A204.1 (cell line): ENCODE measurements around the gene HILPDA.
"Not testable (repeated sequence)": the region's sequence is repeated elsewhere in the genome, so short reads cannot be mapped to it uniquely, and the experiment has no call there.

Experiments
- FAIRE-seq: peaks from 2 replicates; lab custom pipeline; 2012; peaks lifted over from hg19 to GRCh38; lab: Jason Lieb, UNC

HILPDA gene

DNA sequence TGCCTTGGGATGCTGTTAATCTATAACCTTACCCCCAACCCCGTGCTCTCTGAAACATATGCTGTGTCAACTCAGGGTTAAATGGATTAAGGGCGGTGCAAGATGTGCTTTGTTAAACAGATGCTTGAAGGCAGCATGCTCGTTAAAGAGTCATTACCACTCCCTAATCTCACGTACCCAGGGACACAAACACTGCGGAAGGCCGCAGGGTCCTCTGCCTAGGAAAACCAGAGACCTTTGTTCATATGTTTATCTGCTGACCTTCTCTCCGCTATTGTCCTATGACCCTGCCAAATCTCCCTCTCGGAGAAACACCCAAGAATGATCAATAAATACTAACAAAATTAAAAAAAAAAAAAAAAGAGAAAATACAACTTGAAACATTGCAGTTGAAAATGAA lies 8.3 kb downstream of the HILPDA start:
- not testable (repeated sequence) for FAIRE-seq

DNA sequence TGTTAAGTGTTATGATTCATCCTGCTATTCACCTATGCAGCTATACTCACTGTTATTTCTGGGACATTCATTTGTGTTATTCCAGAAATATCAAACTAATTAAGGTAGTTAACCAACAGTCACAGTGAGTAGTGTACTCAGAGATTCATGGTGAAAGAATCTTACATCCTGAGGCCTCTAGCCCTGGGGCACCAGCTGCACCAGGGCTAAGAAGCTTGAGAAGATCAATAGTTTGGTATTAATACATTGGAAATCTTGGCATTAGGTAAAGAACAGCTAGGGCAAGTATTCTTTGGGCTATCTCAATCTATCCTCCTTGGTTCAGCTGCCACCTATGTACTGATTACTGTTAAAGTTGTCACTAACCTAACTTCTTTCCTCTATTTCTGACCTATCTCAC lies 11.2 kb downstream of the HILPDA start:
- not testable (repeated sequence) for FAIRE-seq

DNA sequence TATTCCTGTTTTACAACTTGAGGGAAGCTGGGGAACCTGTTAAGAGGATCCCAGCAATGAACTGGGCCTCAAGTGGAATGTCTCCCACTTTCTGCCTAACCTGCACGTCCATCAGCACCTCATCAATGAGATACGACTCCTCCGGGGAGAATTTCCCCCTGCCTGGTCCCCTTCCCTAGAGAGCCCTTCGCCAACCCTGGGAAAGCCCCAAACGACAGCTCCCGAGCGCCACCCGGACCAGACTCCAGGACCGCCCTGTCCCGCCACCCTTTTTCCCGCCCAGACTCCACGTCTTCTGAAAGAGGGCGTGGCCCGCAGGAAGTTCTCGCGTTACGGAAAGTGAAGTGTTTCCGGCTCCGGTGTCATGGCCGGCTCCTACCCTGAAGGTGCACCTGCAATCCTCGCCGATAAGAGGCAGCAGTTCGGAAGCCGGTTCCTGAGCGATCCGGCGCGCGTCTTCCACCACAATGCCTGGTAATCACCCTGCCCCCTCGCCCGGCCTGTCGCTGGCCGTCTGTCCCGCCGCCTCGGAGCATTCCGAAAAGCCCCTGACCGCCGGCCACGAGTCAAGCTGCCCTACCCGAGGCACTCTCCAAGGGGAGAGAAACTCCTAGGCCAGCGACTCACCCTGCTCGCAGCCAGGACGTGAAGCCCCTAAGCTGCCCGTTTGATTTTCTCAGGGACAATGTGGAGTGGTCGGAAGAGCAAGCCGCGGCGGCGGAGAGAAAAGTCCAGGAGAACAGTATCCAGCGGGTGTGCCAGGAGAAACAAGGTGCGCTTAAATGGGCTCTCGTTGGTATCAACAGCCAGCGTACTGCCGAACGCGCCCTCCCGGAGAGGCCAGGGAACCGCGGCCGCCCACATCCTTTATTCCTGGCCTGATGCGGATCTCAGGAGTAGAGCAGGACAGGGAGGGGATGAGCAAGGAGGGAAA lies 21.0 kb downstream of the HILPDA start, which contains the start of gene METTL2B:
METTL2B (plus strand) TSS at position 347 of the 934 bp plus-strand sequence; CDS start at position 365, 18 bp downstream.
- peak; percentile 37 for FAIRE-seq

DNA sequence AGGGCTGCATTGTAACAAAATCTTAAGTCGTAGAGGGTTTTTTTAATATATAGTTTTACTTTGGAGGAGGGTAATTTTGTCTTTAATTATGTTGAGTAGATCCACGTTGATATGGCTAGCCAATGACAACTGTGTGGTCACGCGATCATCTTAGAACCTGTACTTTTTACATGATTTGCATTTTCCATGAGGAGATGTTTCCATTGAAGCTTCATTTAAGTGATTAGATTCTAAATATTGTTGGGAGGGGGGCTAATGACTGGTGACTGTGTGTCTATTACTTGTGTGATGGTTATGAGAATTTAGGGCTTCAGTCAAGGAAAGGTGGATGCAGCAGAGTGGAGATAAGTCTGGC lies 21.6 kb downstream of the HILPDA start:
- not testable (repeated sequence) for FAIRE-seq

DNA sequence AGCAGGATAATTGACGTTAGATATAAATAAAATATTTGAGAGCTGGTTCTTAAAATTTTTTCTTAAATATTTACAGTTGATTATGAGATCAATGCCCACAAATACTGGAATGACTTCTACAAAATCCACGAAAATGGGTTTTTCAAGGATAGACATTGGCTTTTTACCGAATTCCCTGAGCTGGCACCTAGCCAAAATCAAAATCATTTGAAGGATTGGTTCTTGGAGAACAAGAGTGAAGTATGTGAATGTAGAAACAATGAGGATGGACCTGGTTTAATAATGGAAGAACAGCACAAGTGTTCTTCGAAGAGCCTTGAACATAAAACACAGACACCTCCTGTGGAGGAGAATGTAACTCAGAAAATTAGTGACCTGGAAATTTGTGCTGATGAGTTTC lies 23.4 kb downstream of the HILPDA start:
- FAIRE-seq, result not testable (repeated sequence)

DNA sequence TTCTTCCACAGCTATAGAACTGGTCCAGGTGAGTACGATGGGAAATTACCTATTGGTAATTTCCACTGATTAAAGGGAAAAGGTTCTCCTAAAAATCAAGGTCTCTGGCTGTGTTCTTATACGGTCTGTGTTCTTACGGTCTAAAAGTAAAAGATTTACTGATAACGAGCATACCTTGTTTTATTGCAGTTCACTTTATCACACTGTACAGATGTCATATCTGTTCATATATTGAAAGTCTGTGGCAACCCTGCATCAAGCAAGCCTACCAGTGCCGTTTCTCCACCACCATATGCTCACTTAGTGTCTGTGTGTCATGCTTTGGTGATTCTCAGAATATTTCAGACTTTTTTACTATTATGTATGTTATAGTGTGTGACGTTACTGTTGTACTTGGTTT lies 32.5 kb downstream of the HILPDA start:
- FAIRE-seq, result not testable (repeated sequence)

DNA sequence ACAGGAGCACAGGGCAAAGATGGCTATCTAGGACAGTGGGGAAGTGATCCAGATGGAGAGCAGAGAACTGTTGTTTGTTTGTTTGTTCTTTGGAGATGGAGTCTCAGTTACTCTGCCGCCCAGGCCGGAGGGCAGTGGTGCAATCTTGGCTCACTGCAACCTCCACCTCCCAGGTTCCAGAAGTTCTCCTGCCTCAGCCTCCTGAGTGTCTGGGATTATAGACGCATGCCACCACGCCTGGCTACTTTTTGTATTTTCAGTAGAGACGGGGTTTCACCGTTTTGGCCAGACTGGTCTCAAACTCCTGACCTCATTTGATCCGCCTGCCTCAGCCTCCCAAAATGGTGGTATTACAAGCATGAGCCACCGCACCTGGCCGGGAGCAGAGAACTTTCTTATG lies 41.7 kb downstream of the HILPDA start:
- FAIRE-seq, result no peak

DNA sequence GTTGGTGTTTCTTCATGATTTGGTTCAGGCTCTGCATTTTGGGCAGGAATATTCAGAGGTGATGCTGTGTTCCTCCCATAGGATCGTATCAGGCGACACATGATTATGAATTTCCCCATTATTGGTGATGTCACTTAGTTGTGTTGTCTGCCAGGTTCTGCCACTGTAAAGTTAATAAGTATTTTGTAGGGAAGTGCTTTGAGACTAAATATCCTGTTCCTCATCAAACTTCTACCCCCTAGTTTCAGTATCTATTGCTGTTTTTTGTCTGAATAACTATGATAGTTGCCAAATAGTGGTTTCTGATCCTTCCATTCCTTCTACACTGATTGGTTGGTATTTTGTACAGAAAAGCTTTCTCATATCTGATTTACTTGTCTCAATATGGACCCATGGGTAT lies 49.7 kb downstream of the HILPDA start:
- FAIRE-seq, result not testable (repeated sequence)

DNA sequence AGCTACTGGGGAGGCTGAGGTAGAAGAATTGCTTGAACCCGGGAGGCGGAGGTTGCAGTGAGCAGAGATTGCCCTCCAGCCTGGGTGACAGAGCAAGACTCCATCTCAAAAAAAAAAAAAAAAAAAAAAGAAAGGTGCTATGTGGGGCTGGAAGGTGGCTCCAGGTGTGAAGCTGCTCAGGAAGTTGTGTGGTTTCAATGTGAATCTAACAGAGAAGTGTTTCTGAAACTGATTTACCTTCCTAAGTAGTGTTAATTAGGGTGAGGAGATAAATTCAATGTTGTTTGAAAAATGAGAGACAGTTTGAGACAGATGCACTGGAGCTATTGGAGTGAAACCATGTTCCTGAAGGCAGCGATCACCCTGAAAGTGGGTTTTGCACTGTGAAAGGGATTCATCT lies 51.1 kb downstream of the HILPDA start:
- FAIRE-seq, result not testable (repeated sequence)

DNA sequence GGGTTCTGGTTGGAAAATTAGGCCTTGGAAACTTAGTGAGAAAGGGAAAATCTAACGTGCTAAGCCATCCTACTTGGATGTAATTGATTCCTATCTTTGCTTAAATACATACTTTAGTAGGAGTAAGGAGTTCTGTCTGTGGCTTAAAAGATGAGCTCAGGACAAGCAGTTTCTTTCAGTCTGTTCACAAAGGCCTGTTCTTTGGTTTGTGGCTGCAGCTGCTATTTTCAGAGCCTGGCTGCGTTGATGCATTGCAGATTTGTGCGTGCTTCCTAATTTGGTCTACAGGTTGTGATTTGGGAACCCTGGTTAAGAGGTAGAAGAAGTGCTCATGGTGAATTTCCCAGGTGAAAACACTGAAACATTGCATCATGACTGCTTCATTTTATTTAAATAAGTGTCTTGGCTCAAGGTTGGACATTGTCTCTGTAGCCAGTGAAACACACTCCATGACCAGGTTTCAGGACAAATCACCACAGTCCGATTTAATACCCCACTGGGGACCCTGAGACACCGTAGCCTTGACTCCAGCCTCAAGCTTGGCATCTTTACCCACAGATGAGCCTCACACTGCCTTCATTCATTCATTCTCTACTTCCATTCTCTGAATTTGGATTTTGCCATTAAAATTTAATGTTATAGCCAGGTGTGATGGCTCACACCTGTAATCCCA lies 51.8 kb downstream of the HILPDA start:
- not testable (repeated sequence) for FAIRE-seq
